Trophoblast cell (in vitro differentiated cells and primary cell): ENCODE measurements around the gene TP53I13.

Experiments used
- DNase-seq, 2 donors: peaks; one replicate each; pipeline ENCODE4 v3.0.0-alpha.2; 2016
- H2AFZ ChIP-seq: 2 replicates; pipeline ENCODE4 v1.6.1; 2013; ENCODE audit warnings: low read length, moderate library complexity, mild to moderate bottlenecking; ENCODE audit not compliant: insufficient read depth, poor library complexity
- H2AK5ac ChIP-seq: 2 replicates; pipeline ENCODE4 v1.6.1; 2013; ENCODE audit warnings: mild to moderate bottlenecking, low read length
- H2BK120ac ChIP-seq: 2 replicates; pipeline ENCODE4 v1.6.1; 2013; ENCODE audit warnings: low read length, mild to moderate bottlenecking, moderate library complexity; ENCODE audit not compliant: insufficient read depth, poor library complexity
- H2BK12ac ChIP-seq: 2 replicates; pipeline ENCODE4 v1.6.1; 2013; ENCODE audit warnings: mild to moderate bottlenecking, low read length, moderate library complexity
- H2BK5ac ChIP-seq: 2 replicates; pipeline ENCODE4 v1.6.1; 2013; ENCODE audit warnings: low read length, low read depth, moderate library complexity, mild to moderate bottlenecking; ENCODE audit not compliant: poor library complexity
- H3K14ac ChIP-seq: 2 replicates; pipeline ENCODE4 v1.6.1; 2013; ENCODE audit warnings: mild to moderate bottlenecking, low read length
- H3K18ac ChIP-seq: 2 replicates; pipeline ENCODE4 v1.6.1; 2013; ENCODE audit warnings: mild to moderate bottlenecking, low read length
- H3K23ac ChIP-seq: 2 replicates; pipeline ENCODE4 v1.6.1; 2013; ENCODE audit warnings: low read length
- H3K27ac ChIP-seq: 2 replicates; pipeline ENCODE4 v1.5.1; 2013; ENCODE audit warnings: low read depth, mild to moderate bottlenecking, inconsistent platforms, low read length, moderate library complexity
- H3K27me3 ChIP-seq: 2 replicates; pipeline ENCODE4 v1.6.1; 2013; ENCODE audit warnings: inconsistent platforms, mild to moderate bottlenecking, low read length, moderate library complexity; ENCODE audit not compliant: insufficient read depth
- H3K36me3 ChIP-seq, 2 experiments: 1 replicate in 1 of 2; 2 replicates in 1 of 2; pipeline ENCODE4 v1.6.1; 2013; ENCODE audit warnings: low read length in 2 of 2, mild to moderate bottlenecking in 2 of 2, moderate library complexity in 1 of 2; ENCODE audit not compliant: insufficient read depth in 2 of 2, control insufficient read depth in 1 of 2
- H3K4ac ChIP-seq: 2 replicates; pipeline ENCODE4 v1.6.1; 2013; ENCODE audit warnings: low read depth, mild to moderate bottlenecking, low read length, moderate library complexity
- H3K4me1 ChIP-seq, 2 experiments: 1 replicate in 1 of 2; 2 replicates in 1 of 2; pipeline ENCODE4 v1.6.1; 2013; ENCODE audit warnings: low read length in 2 of 2, mild to moderate bottlenecking in 2 of 2, moderate library complexity in 1 of 2; ENCODE audit not compliant: insufficient read depth in 2 of 2, control insufficient read depth in 1 of 2
- H3K4me2 ChIP-seq: 2 replicates; pipeline ENCODE4 v1.6.1; 2013; ENCODE audit warnings: inconsistent platforms, mild to moderate bottlenecking, low read length, moderate library complexity
- H3K4me3 ChIP-seq: 2 replicates; pipeline ENCODE4 v1.5.1; 2013; ENCODE audit warnings: mild to moderate bottlenecking, low read depth, low read length, inconsistent platforms
- H3K79me1 ChIP-seq: one replicate; pipeline ENCODE4 v1.6.1; 2013; ENCODE audit warnings: low read length
- H3K79me2 ChIP-seq: 2 replicates; pipeline ENCODE4 v1.6.1; 2013; ENCODE audit warnings: low read length, mild to moderate bottlenecking; ENCODE audit not compliant: control insufficient read depth, insufficient read depth, poor library complexity
- H3K9ac ChIP-seq: 2 replicates; pipeline ENCODE4 v1.6.1; 2013; ENCODE audit warnings: mild to moderate bottlenecking, low read length
- H3K9me3 ChIP-seq: 2 replicates; pipeline ENCODE4 v1.6.1; 2013; ENCODE audit warnings: low read depth, mild to moderate bottlenecking, control low read depth, inconsistent platforms, low read length; ENCODE audit not compliant: insufficient read depth
- H4K12ac ChIP-seq: 2 replicates; pipeline ENCODE4 v1.6.1; 2013; ENCODE audit warnings: low read depth, mild to moderate bottlenecking, low read length, moderate library complexity
- H4K8ac ChIP-seq: 2 replicates; pipeline ENCODE4 v1.6.1; 2013; ENCODE audit warnings: low read depth, mild to moderate bottlenecking, low read length, moderate library complexity
- H4K91ac ChIP-seq: one replicate; pipeline ENCODE4 v1.6.1; 2013; ENCODE audit warnings: low read depth, mild to moderate bottlenecking, low read length, moderate library complexity
- WGBS: extraction: QIAGEN DNeasy Blood & Tissue Kit; methylation state at CpG from one replicate; pipeline ENCODE4 v1.1.7; 2013; ENCODE audit warnings: missing lambda C conversion rate; ENCODE audit not compliant: insufficient read length, insufficient coverage; ENCODE audit errors: extremely low coverage; 5-methylcytosine and 5-hydroxymethylcytosine counted together

The TP53I13 gene

DNA sequence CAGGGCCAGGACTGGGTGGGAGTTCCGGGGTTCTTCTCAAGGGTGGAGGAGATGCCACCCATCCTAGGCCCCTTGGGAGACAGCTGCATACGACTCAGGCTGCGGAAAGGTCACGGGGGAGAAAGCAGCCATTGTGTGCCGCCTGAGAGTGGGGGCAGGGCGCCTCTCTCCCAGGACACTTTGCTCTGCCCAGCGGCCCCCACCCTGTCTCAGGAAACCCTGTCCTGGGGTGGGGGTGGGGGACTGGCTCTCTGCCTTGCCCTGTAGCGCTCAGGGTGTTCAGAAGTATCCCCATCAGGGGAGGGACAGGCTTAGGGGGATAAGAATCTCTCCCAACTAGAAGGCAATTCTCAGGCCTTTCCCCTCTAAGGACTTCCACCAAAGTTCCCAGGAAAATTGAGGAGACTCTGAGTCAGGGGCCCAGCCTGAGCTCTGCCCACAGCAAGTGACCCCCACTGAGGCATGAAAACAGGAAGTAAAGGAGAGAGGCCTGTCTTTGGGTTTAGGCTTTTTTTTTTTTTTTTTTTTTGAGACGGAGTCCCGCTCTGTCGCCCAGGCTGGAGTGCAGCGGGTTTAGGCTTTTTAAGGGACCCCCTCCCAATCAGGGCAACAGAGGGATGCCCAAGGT lies 16.1 kb downstream of the TP53I13 start:
- H3K23ac ChIP-seq = no peak overlapping the region
- no peak overlapping the region for H2BK5ac ChIP-seq
- peaks cover 24 to 31% of the 10 kb centered on the region in 2 experiments for H3K36me3 ChIP-seq
- peaks cover 8% of the 10 kb centered on the region for H3K79me2 ChIP-seq
- H3K4me3 ChIP-seq = no peak overlapping the region
- no peak overlapping the region for H4K8ac ChIP-seq
- peaks cover 2% of the 10 kb centered on the region for H3K79me1 ChIP-seq
- no peak overlapping the region for H3K4ac ChIP-seq
- H4K91ac ChIP-seq = no peak overlapping the region
- no peaks in the 10 kb centered on the region for H3K27me3 ChIP-seq
- H3K4me2 ChIP-seq = no peak overlapping the region
- no peak overlapping the region for H2BK120ac ChIP-seq
- no peak overlapping the region for H4K12ac ChIP-seq
- no peak for DNase-seq
- no peak overlapping the region for H3K18ac ChIP-seq
- no peak overlapping the region for H2BK12ac ChIP-seq
- no peak overlapping the region for H2AFZ ChIP-seq
- H3K27ac ChIP-seq = no peak overlapping the region
- WGBS = no CpG with 5 or more reads among the region's 12 CpGs
- no peak overlapping the region for H3K9ac ChIP-seq
- H3K14ac ChIP-seq = no peak overlapping the region
- H3K9me3 ChIP-seq = no peaks in the 10 kb centered on the region
- H2AK5ac ChIP-seq = no peak overlapping the region
- peaks cover 11 to 16% of the 10 kb centered on the region in 2 experiments for H3K4me1 ChIP-seq

GRCh38 chr17:29585080-29585751 lies 16.7 kb downstream of the TP53I13 start:
- H2BK5ac ChIP-seq = no peak overlapping the region
- H3K18ac ChIP-seq = no peak overlapping the region
- H3K4me2 ChIP-seq = no peak overlapping the region
- H3K14ac ChIP-seq = no peak overlapping the region
- no peak overlapping the region for H4K12ac ChIP-seq
- H4K91ac ChIP-seq = no peak overlapping the region
- no peak overlapping the region for H2BK12ac ChIP-seq
- peaks cover 15 to 21% of the 10 kb centered on the region in 2 experiments for H3K4me1 ChIP-seq
- H2AFZ ChIP-seq = no peak overlapping the region
- DNase-seq = no peak
- no peak overlapping the region for H3K23ac ChIP-seq
- H2BK120ac ChIP-seq = no peak overlapping the region
- H3K79me2 ChIP-seq = peaks cover 9% of the 10 kb centered on the region
- no peak overlapping the region for H3K9ac ChIP-seq
- H3K27ac ChIP-seq = no peak overlapping the region
- H4K8ac ChIP-seq = no peak overlapping the region
- WGBS = no CpG with 5 or more reads among the region's 8 CpGs
- H3K79me1 ChIP-seq = peaks cover 5% of the 10 kb centered on the region
- no peaks in the 10 kb centered on the region for H3K27me3 ChIP-seq
- H3K4me3 ChIP-seq = no peak overlapping the region
- H3K4ac ChIP-seq = no peak overlapping the region
- H3K9me3 ChIP-seq = no peaks in the 10 kb centered on the region
- peaks cover 24 to 25% of the 10 kb centered on the region in 2 experiments for H3K36me3 ChIP-seq
- no peak overlapping the region for H2AK5ac ChIP-seq

- Histone ChIP-seq H3K14ac (no peak overlapping the region), H3K23ac (no peak overlapping the region), H3K27ac (no peak overlapping the region), H3K18ac (peak overlapping the region; percentile 15), H2BK120ac (no peak overlapping the region), H3K4me3 (peak overlapping the region; percentile 3), H3K79me2 (peaks cover 9% of the 10 kb centered on the region), H3K4me1 (peaks cover 24 to 31% of the 10 kb centered on the region in 2 experiments), H3K9ac (no peak overlapping the region), H3K79me1 (peaks cover 7% of the 10 kb centered on the region), H3K4me2 (no peak overlapping the region), H3K9me3 (no peaks in the 10 kb centered on the region), H4K91ac (no peak overlapping the region), H2BK5ac (no peak overlapping the region), H4K8ac (no peak overlapping the region), H3K4ac (no peak overlapping the region), H2AK5ac (no peak overlapping the region), H2BK12ac (no peak overlapping the region), H2AFZ (no peak overlapping the region), H3K36me3 (peaks cover 14 to 15% of the 10 kb centered on the region in 2 experiments), H3K27me3 (no peaks in the 10 kb centered on the region), H4K12ac (no peak overlapping the region)
- no peak for DNase-seq
- no CpG with 5 or more reads among the region's 9 CpGs for WGBS
These were observed 18.4 kb downstream of the TP53I13 start for GRCh38 chr17:29586676-29587469.

- WGBS = no CpG with 5 or more reads among the region's 6 CpGs
- peaks cover 31 to 36% of the 10 kb centered on the region in 2 experiments for H3K4me1 ChIP-seq
These were observed 19.1 kb downstream of the TP53I13 start for GRCh38 chr17:29587591-29587990.

More at GRCh38 chr17:29587591-29587990, 19.1 kb downstream of the TP53I13 start:
- Histone ChIP-seq H2AFZ (no peak overlapping the region), H3K9me3 (no peaks in the 10 kb centered on the region), H2BK12ac (no peak overlapping the region), H2AK5ac (no peak overlapping the region), H3K9ac (no peak overlapping the region), H3K27me3 (no peaks in the 10 kb centered on the region), H3K14ac (no peak overlapping the region), H3K27ac (no peak overlapping the region), H3K23ac (no peak overlapping the region), H4K8ac (no peak overlapping the region), H3K4me3 (no peak overlapping the region), H3K36me3 (peaks cover 8% of the 10 kb centered on the region in 2 experiments), H3K18ac (no peak overlapping the region), H3K4me2 (no peak overlapping the region), H3K79me1 (peaks cover 7% of the 10 kb centered on the region), H4K12ac (no peak overlapping the region), H2BK120ac (no peak overlapping the region), H4K91ac (no peak overlapping the region), H2BK5ac (no peak overlapping the region), H3K79me2 (peaks cover 9% of the 10 kb centered on the region), H3K4ac (no peak overlapping the region)
- no peak for DNase-seq
